K562 (cell line): Measurements from ENCODE around the gene GRWD1. TPM values are rescaled to one million over a fixed set of nuclear protein-coding genes. Genes with fewer than 3 reads are reported as not detected.

Experiments used
- ATAC-seq: fragments of 200-7000 bp; cut with Tn5 transposase; 3 replicates; pipeline ENCODE4 v1.9.1; 2020; ENCODE audit warnings: moderate library complexity
- BruUV-seq: library from RNA; stranded (reverse); fragments of 400-500 nt; replicated peaks from 2 replicates; lab custom pipeline; 2021; lab: Mats Ljungman, UMichigan
- CTCF ChIA-PET: fragments of 300-600 bp; formaldehyde crosslinking; extraction: SDS; loops from one replicate; lab custom pipeline; 2021; ENCODE audit warnings: low intra/inter-chr PET ratio; lab: Yijun Ruan, JAX
- POLR2A ChIA-PET: fragments of 300-600, 350-650 bp; sonication (Branson Sonifier 250); formaldehyde crosslinking; extraction: SDS; loops from one replicate; lab custom pipeline; 2021; ENCODE audit warnings: antibody characterized with exemption, inconsistent platforms; lab: Yijun Ruan, JAX
- DNase-seq, 4 experiments: peaks; one replicate each; pipeline versions ENCODE4 v3.0.0 to v3.0.0-alpha.2; 2011 to 2018; ENCODE audit warnings: low spot score in 3 of 4, mixed read lengths in 3 of 4; ENCODE audit errors: extremely low read depth in 1 of 4
- FAIRE-seq: peaks from 2 replicates; lab custom pipeline; 2011; peaks lifted over from hg19 to GRCh38; lab: Jason Lieb, UNC
- H2AFZ ChIP-seq: 2 replicates; pipeline ENCODE4 v1.6.0; 2011; ENCODE audit warnings: low read depth, low read length, control low read depth, inconsistent platforms
- H3K27ac ChIP-seq: fragments of 200-600 bp; 3 replicates; pipeline ENCODE4 v1.8.0; 2011; ENCODE audit warnings: low read depth, mild to moderate bottlenecking, control low read depth, inconsistent platforms, low read length, moderate library complexity, mixed read lengths; ENCODE audit errors: extremely low read depth
- H3K27me3 ChIP-seq, 2 experiments: fragments of 300-600 bp in 1 of 2; 2 replicates in 1 of 2; 3 replicates in 1 of 2; pipeline versions ENCODE4 v1.6.0 to v1.8.0; 2011; ENCODE audit warnings: inconsistent platforms in 2 of 2, low read length in 2 of 2, mild to moderate bottlenecking in 1 of 2, mixed read lengths in 1 of 2, moderate library complexity in 1 of 2; ENCODE audit not compliant: control insufficient read depth in 2 of 2, insufficient read depth in 2 of 2
- H3K36me3 ChIP-seq: fragments of 300-600 bp; 3 replicates; pipeline ENCODE4 v1.8.0; 2011; ENCODE audit warnings: mild to moderate bottlenecking, low read length, inconsistent platforms; ENCODE audit not compliant: control insufficient read depth, insufficient read depth
- H3K4me1 ChIP-seq, 2 experiments: fragments of 200-600 bp in 1 of 2; replicated peaks in 1 of 2; 2 replicates in 1 of 2; 3 replicates in 1 of 2; pipeline versions ENCODE4 v1.5.1 to v1.8.0; 2011; ENCODE audit warnings: inconsistent platforms in 2 of 2, low read length in 2 of 2, mild to moderate bottlenecking in 1 of 2, mixed read lengths in 1 of 2, moderate library complexity in 1 of 2; ENCODE audit not compliant: control insufficient read depth in 2 of 2, insufficient read depth in 2 of 2
- H3K4me2 ChIP-seq: 2 replicates; pipeline ENCODE4 v1.6.1; 2011; ENCODE audit warnings: low read length, control low read depth, inconsistent platforms, mixed read lengths; ENCODE audit not compliant: insufficient read depth
- H3K4me3 ChIP-seq: fragments of 200-600 bp; sonication (generic), shearing (Covaris generic); 2 replicates; pipeline ENCODE4 v1.5.1; 2016; ENCODE audit warnings: control low read depth, inconsistent platforms
- H3K79me2 ChIP-seq: fragments of 200-600 bp; 3 replicates; pipeline ENCODE4 v1.8.0; 2011; ENCODE audit warnings: low read length, inconsistent platforms; ENCODE audit not compliant: control insufficient read depth, insufficient read depth
- H3K9ac ChIP-seq, 2 experiments: 2 replicates each; pipeline versions ENCODE4 v1.6.0 to v1.6.1; 2011; ENCODE audit warnings: low read depth in 2 of 2, low read length in 2 of 2, control low read depth in 1 of 2, inconsistent platforms in 1 of 2, mild to moderate bottlenecking in 1 of 2, mixed read lengths in 1 of 2; ENCODE audit not compliant: insufficient read depth in 1 of 2
- H3K9me1 ChIP-seq: one replicate; pipeline ENCODE4 v1.6.0; 2011; ENCODE audit warnings: inconsistent platforms, mild to moderate bottlenecking, low read length, moderate library complexity; ENCODE audit not compliant: control insufficient read depth, insufficient read depth
- H3K9me3 ChIP-seq: replicated peaks from 2 replicates; pipeline ENCODE4 v1.5.1; 2011; ENCODE audit warnings: low read depth, low read length, inconsistent platforms; ENCODE audit not compliant: control insufficient read depth, insufficient read depth
- H4K20me1 ChIP-seq: replicated peaks from 2 replicates; pipeline ENCODE4 v1.6.1; 2011; ENCODE audit warnings: low read length, inconsistent platforms, mixed read lengths; ENCODE audit not compliant: control insufficient read depth, insufficient read depth
- BRCA1 ChIP-seq, 2 experiments: fragments of 450-650 bp in 1 of 2; sonication (generic) in 1 of 2; formaldehyde crosslinking in 1 of 2; IDR thresholded peaks; 2 replicates each; pipeline versions ENCODE4 v1.5.0 to v1.6.1; 2017 to 2020; ENCODE audit warnings: mild to moderate bottlenecking in 1 of 2, missing genetic modification reagents in 1 of 2
- BRD9 ChIP-seq: fragments of 450-650 bp; IDR thresholded peaks from 2 replicates; pipeline ENCODE4 v1.6.1; 2018; ENCODE audit warnings: low read depth; ENCODE audit not compliant: partially characterized antibody
- FOS ChIP-seq: IDR thresholded peaks from 3 replicates; pipeline ENCODE4 v1.6.1; 2011; ENCODE audit not compliant: insufficient read length; ENCODE audit errors: extremely low read depth
- FOXJ2 ChIP-seq: fragments of 200-800 bp; sonication (Bioruptor generic); IDR thresholded peaks from 2 replicates; pipeline ENCODE4 v1.6.1; 2016; ENCODE audit warnings: missing genetic modification characterization, missing compliant biosample characterization
- KAT2B ChIP-seq: IDR thresholded peaks from one replicate; pipeline ENCODE4 v1.6.1; 2012; ENCODE audit warnings: low read depth, mild to moderate bottlenecking, control low read depth, inconsistent platforms, low read length, moderate library complexity
- KLF6 ChIP-seq: fragments of 250-450 bp; sonication (Bioruptor Pico); IDR thresholded peaks from 2 replicates; pipeline ENCODE4 v1.4.0; 2020; ENCODE audit warnings: mild to moderate bottlenecking, moderate library complexity, borderline replicate concordance
- MIER1 ChIP-seq: fragments of 450-650 bp; IDR thresholded peaks from 2 replicates; pipeline ENCODE4 v1.6.1; 2016; ENCODE audit warnings: antibody characterized with exemption, mild to moderate bottlenecking, low read depth
- NR3C1 ChIP-seq: sonication (generic); formaldehyde crosslinking; IDR thresholded peaks from 2 replicates; pipeline ENCODE4 v1.8.1; 2022; ENCODE audit warnings: missing genetic modification reagents
- OTX1 ChIP-seq: fragments of 450-650 bp; formaldehyde crosslinking; IDR thresholded peaks from 2 replicates; pipeline ENCODE4 v1.4.0; 2022; ENCODE audit warnings: mild to moderate bottlenecking
- PHF8 ChIP-seq: fragments of 200-600 bp; sonication (generic); IDR thresholded peaks from 2 replicates; pipeline ENCODE4 v1.6.1; 2012; ENCODE audit warnings: mixed run types, mild to moderate bottlenecking, inconsistent platforms, low read length, moderate library complexity, borderline replicate concordance
- SMARCA5 ChIP-seq: fragments of 450-650 bp; IDR thresholded peaks from 2 replicates; pipeline ENCODE4 v1.6.1; 2016
- SNIP1 ChIP-seq: fragments of 450-650 bp; IDR thresholded peaks from 2 replicates; pipeline ENCODE4 v1.7.1; 2017; ENCODE audit warnings: low read depth, mild to moderate bottlenecking
- TCFL5 ChIP-seq: fragments of 250-450 bp; sonication (Bioruptor Pico); conservative IDR thresholded peaks from 2 replicates; pipeline ENCODE4 v1.6.1; 2021; ENCODE audit warnings: mild to moderate bottlenecking, moderate library complexity, matching md5 sums
- TFE3 ChIP-seq: fragments of 450-650 bp; formaldehyde crosslinking; IDR thresholded peaks from 2 replicates; pipeline ENCODE4 v1.4.0; 2020; ENCODE audit warnings: mild to moderate bottlenecking, mixed read lengths
- ZFP36 ChIP-seq: fragments of 150-350 bp; IDR thresholded peaks from 2 replicates; pipeline ENCODE4 v1.6.1; 2018; ENCODE audit warnings: low read length, low read depth; ENCODE audit not compliant: partially characterized antibody
- ZKSCAN1 ChIP-seq: fragments of 150-350 bp; IDR thresholded peaks from 2 replicates; pipeline ENCODE4 v1.6.1; 2016; ENCODE audit warnings: low read depth, low read length
- ZNF324 ChIP-seq: fragments of 250-450 bp; sonication (Bioruptor Pico); IDR thresholded peaks from 2 replicates; pipeline ENCODE4 v1.4.0; 2020; ENCODE audit warnings: mild to moderate bottlenecking
- ZNF444 ChIP-seq: fragments of 250-450 bp; sonication (Bioruptor Pico); IDR thresholded peaks from 2 replicates; pipeline ENCODE4 v1.4.0; 2020; ENCODE audit warnings: mild to moderate bottlenecking, moderate library complexity
- ZNF561 ChIP-seq: fragments of 450-650 bp; formaldehyde crosslinking; conservative IDR thresholded peaks from 2 replicates; pipeline ENCODE4 v1.4.0; 2020; ENCODE audit warnings: mild to moderate bottlenecking, moderate library complexity
- ZNF584 ChIP-seq: fragments of 200-800 bp; sonication (Bioruptor generic); IDR thresholded peaks from 2 replicates; pipeline ENCODE4 v1.6.1; 2016; ENCODE audit warnings: low read depth, mild to moderate bottlenecking, missing genetic modification characterization, missing compliant biosample characterization
- WGBS: fragments of 100-300 bp; shearing (Covaris generic); methylation state at CpG from one replicate; pipeline ENCODE4 v1.1.6; 2016; ENCODE audit warnings: low coverage, mixed read lengths; ENCODE audit not compliant: insufficient coverage; ENCODE audit errors: missing lambda C conversion rate; 5-methylcytosine and 5-hydroxymethylcytosine counted together
- in situ Hi-C: fragments of 300-500 bp; cut with MboI; formaldehyde crosslinking; loops from 4 replicates; pipeline ENCODE4 v1.15.0; 2018; ENCODE audit warnings: inconsistent platforms, mixed read lengths
- intact Hi-C: fragments of 100-400 bp; cut with micrococcal nuclease; formaldehyde crosslinking; loops from 2 replicates; pipeline ENCODE4 v1.14.2; 2022
- polyA plus RNA-seq, 8 experiments: library from polyadenylated mRNA; depleted of rRNA in 4 of 8; stranded (reverse) in 5 of 8; unstranded in 3 of 8; fragments of >200 nt; fragmentation: Nextera tagmentation in 2 of 8; fragmentation: Illumina TruSeq in 1 of 8; extraction: Ambion mirVana in 2 of 8; extraction: Trizol in 1 of 8; gene quantifications; 2 replicates each; pipeline versions ENCODE4 v1.2.1 to v1.2.3, GENCODE V29; 2011 to 2014; ENCODE audit warnings: inconsistent platforms in 1 of 8, missing spikeins in 1 of 8
- total RNA-seq, 7 experiments: library from RNA; depleted of rRNA in 6 of 7; stranded (reverse); fragments of >200 nt in 6 of 7; fragmentation: Illumina TruSeq in 2 of 7; extraction: Trizol in 2 of 7; gene quantifications; 2 replicates each; pipeline versions ENCODE4 v1.2.1 to v1.2.3, GENCODE V29; 2011 to 2021; ENCODE audit warnings: low replicate concordance in 1 of 7

Gene GRWD1
- total and polyA plus RNA-seq, 9 of the 15 experiments (the other 6 are each of a cell fraction or from before 2014, with no cell fraction given): 1.5 to 87.2 (median 24.5) TPM

- H3K4me1 ChIP-seq: peaks cover 41 to 68% of the 10 kb centered on the region in 2 experiments
- DNase-seq: peak; percentile 94 to 98 (median 96)
- no TSS peak for BruUV-seq
- H3K4me2 ChIP-seq: peak overlapping the region; percentile 100
- peak; percentile 86 for FAIRE-seq
- H3K9me3 ChIP-seq: no peaks in the 10 kb centered on the region
- H3K36me3 ChIP-seq: peaks cover 4% of the 10 kb centered on the region; the same call in 2 of the 3 replicates
- ATAC-seq: peak; percentile 89
- H2AFZ ChIP-seq: peak overlapping the region; percentile 82
- H4K20me1 ChIP-seq: peaks cover 10% of the 10 kb centered on the region
- peak overlapping the region; percentile 85 for H3K27ac ChIP-seq
- WGBS: under 1% methylated on average over 64 of the region's 104 CpGs
- in situ Hi-C loops (no loop called here), intact Hi-C loops (loop anchor here (2.0 to 10.0 kb wide), 5 partner anchors 20 to 96 kb away; partner anchors contain the start of genes CYTH2, EMP3 and SYNGR4)
- CTCF ChIA-PET: no interaction called here
- H3K79me2 ChIP-seq: peaks cover 44% of the 10 kb centered on the region
- H3K27me3 ChIP-seq: no peaks in the 10 kb centered on the region
- peak overlapping the region; percentile 75 for H3K4me3 ChIP-seq
- H3K9me1 ChIP-seq: no peaks in the 10 kb centered on the region
- POLR2A ChIA-PET: interaction anchor here (0.6 to 1.0 kb wide), 4 partner anchors 8 to 36 kb away, joined by 3 to 5 read pairs (median 4); no protein-coding TSS in a partner anchor
- peak overlapping the region; percentile 80 to 96 for H3K9ac ChIP-seq
- TF ChIP-seq MIER1 (no peak), ZNF324 (CRISPR knock-in tag) (no peak), OTX1 (peak; percentile 92), BRD9 (peak; percentile 58), ZFP36 (no peak), SMARCA5 (no peak), FOXJ2 (tag) (peak; percentile 62; the same call in 1 of the 2 replicates), ZNF584 (CRISPR knock-in tag) (peak; percentile 92), PHF8 (peak; percentile 89; the same call in 1 of the 2 replicates), BRCA1 (IDR thresholded peaks at IDR 0.05) (no peak), BRCA1 (CRISPR knock-in tag; IDR thresholded peaks at IDR 0.05) (no peak), KAT2B (no peak), TFE3 (CRISPR knock-in tag) (no peak), ZNF561 (CRISPR knock-in tag) (no peak), SNIP1 (no peak; the same call in 1 of the 2 replicates), ZNF444 (no peak), FOS (no peak), ZKSCAN1 (no peak), TCFL5 (CRISPR knock-in tag) (no peak), NR3C1 (CRISPR knock-in tag) (no peak), KLF6 (CRISPR knock-in tag) (no peak)
These were observed 47.2 kb upstream of the GRWD1 start for GRCh38 chr19:48398375-48399235.
